Heart right ventricle (tissue), 16 donors: ENCODE data around the gene MRPL28. TPM values are rescaled to one million over a fixed set of nuclear protein-coding genes. Genes with fewer than 3 reads are reported as not detected.

Source experiments
- ATAC-seq, 8 donors: fragments of 200-7000 bp; cut with Tn5 transposase; one replicate each; pipeline ENCODE4 v1.9.1; 2020; ENCODE audit warnings: mild to moderate bottlenecking in 8 of 8, moderate library complexity in 8 of 8, moderate number of reproducible peaks in 1 of 8
- DNase-seq, 2 donors: peaks; one replicate each; pipeline ENCODE4 v3.0.0-alpha.2; 2020
- H3K27ac ChIP-seq, 10 donors: fragments of 200-600 bp; sonication (generic) in 2 of 10; one replicate each; pipeline versions ENCODE4 v1.5.0 to v1.8.0; 2020 to 2022; ENCODE audit warnings: mild to moderate bottlenecking in 3 of 10
- H3K27me3 ChIP-seq, 7 donors: fragments of 200-600 bp; one replicate each; pipeline ENCODE4 v1.8.0; 2021 to 2022; ENCODE audit warnings: mild to moderate bottlenecking in 2 of 7
- H3K36me3 ChIP-seq, 9 donors: fragments of 200-600 bp; sonication (generic) in 1 of 9; one replicate each; pipeline versions ENCODE4 v1.5.0 to v1.8.0; 2020 to 2022; ENCODE audit warnings: mild to moderate bottlenecking in 2 of 9
- H3K4me1 ChIP-seq, 9 donors: fragments of 200-600 bp; sonication (generic) in 1 of 9; one replicate each; pipeline versions ENCODE4 v1.5.0 to v1.8.0; 2020 to 2022; ENCODE audit warnings: mild to moderate bottlenecking in 4 of 9
- H3K4me3 ChIP-seq, 10 donors: fragments of 200-600 bp; sonication (generic) in 2 of 10; one replicate each; pipeline versions ENCODE4 v1.5.0 to v1.8.0; 2020 to 2022; ENCODE audit warnings: mild to moderate bottlenecking in 7 of 10, moderate library complexity in 2 of 10
- H3K9me3 ChIP-seq, 11 donors: fragments of 200-600 bp in 10 of 11; sonication (generic) in 2 of 11; one replicate each; pipeline versions ENCODE4 v1.5.0 to v1.8.0; 2013 to 2022; ENCODE audit warnings: mild to moderate bottlenecking in 2 of 11, control low read depth in 1 of 11, moderate library complexity in 1 of 11
- WGBS, 2 donors: extraction: QIAGEN DNeasy Blood & Tissue Kit; methylation state at CpG; one replicate each; pipeline ENCODE4 v1.1.7; 2013; ENCODE audit warnings: inconsistent platforms in 1 of 2; 5-methylcytosine and 5-hydroxymethylcytosine counted together
- intact Hi-C, 10 donors: fragments of 100-400 bp; cut with DNase I; formaldehyde crosslinking; loops; one replicate each; pipeline versions ENCODE4 v1.11.1 to v1.14.2; 2022
- polyA plus RNA-seq, 2 donors: library from polyadenylated mRNA; stranded (reverse); fragments of 200-250 nt; gene quantifications; one replicate each; pipeline ENCODE4 v1.2.3, GENCODE V29; 2013
- total RNA-seq, 10 donors: library from RNA; stranded (reverse); fragmentation: NEBNext Ultra II Directional in 3 of 10; extraction: Animal tissue kit (Norgen Biotek cat#: 25700) in 3 of 10; gene quantifications; one replicate each; pipeline versions ENCODE4 v1.2.1 to v1.2.4, GENCODE V29; 2021 to 2023
- TF ChIP-seq, protein P1 (sequence below), 9 donors: fragments of 200-600 bp; sonication (generic) in 2 of 9; IDR thresholded peaks; one replicate each; pipeline versions ENCODE4 v1.5.0 to v1.8.0; 2021 to 2022; ENCODE audit warnings: antibody characterized with exemption in 9 of 9, mild to moderate bottlenecking in 5 of 9, moderate library complexity in 1 of 9
- donor health status: Arrhythmogenic right ventricular cardiomyopathy.
- donor health status: ischemic (EF 13 %, LVEDD 7.1; RV severe dilation, severe dysfunction).
- donor health status: healthy with polysubstance abuse.
- donor health status: DM: no; HTN: yes; CAD: no.
- donor health status: DM: no; HTN: no; CAD: no.
- donor health status: ischemic (EF 25% LVEDD 6.9; RV normal size, moderate dysfunction).
- donor health status: ischemic (EF 25% LVEDD 5.7; RV mildly dilated, moderate dysfunction).
- donor health status: healthy.
- donor health status: DM: yes; HTN: yes; CAD: no.
- donor health status: Ischemic cardiomyopathy.
- donor health status: ischemic (EF 35%, LVEDD 5.7; RV mildly dilated, moderate dysfunction).
- donor health status: nonischemic (EF 11% LVEDD 7.7; RV severe dilation, severe dysfunction).
- donor health status: DM: yes; HTN: yes; CAD: no.
- donor health status: PGD.
- donor health status: ischemic (EF 29% LVEDD 5.4; RV normal size, mild dysfunction).
- donor health status: nonischemic (EF 23%, LVEDD 6.1; RV moderate dilation, normal function).

The MRPL28 gene
- total and polyA plus RNA-seq, 12 donors, result 64.9 to 169 (median 75.8) TPM

GRCh38 chr16:381012-381788, 10.9 kb upstream of the MRPL28 start:
- H3K9me3 ChIP-seq, result no peaks in the 10 kb centered on the region
- DNase-seq (peak in 1 of 2 donors; percentile 54), ATAC-seq (peak; percentile 16 to 48 (median 32))
- no peaks in the 10 kb centered on the region for H3K27me3 ChIP-seq
- H3K4me3 ChIP-seq, result peak overlapping the region; percentile 53 to 99 (median 91)
- peaks cover 0 to 52% (median 35%) of the 10 kb centered on the region in 9 donors for H3K4me1 ChIP-seq
- TF ChIP-seq, protein P1, sequence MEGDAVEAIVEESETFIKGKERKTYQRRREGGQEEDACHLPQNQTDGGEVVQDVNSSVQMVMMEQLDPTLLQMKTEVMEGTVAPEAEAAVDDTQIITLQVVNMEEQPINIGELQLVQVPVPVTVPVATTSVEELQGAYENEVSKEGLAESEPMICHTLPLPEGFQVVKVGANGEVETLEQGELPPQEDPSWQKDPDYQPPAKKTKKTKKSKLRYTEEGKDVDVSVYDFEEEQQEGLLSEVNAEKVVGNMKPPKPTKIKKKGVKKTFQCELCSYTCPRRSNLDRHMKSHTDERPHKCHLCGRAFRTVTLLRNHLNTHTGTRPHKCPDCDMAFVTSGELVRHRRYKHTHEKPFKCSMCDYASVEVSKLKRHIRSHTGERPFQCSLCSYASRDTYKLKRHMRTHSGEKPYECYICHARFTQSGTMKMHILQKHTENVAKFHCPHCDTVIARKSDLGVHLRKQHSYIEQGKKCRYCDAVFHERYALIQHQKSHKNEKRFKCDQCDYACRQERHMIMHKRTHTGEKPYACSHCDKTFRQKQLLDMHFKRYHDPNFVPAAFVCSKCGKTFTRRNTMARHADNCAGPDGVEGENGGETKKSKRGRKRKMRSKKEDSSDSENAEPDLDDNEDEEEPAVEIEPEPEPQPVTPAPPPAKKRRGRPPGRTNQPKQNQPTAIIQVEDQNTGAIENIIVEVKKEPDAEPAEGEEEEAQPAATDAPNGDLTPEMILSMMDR (IDR thresholded peaks at IDR 0.05), result no peak
- peak overlapping the region; percentile 35 to 90 (median 79) for H3K27ac ChIP-seq
- peaks cover 0 to 17% (median 5%) of the 10 kb centered on the region in 9 donors for H3K36me3 ChIP-seq
- WGBS, 2 donors, result 0 to 1% methylated on average over 58 to 72 of the region's 73 CpGs
- intact Hi-C loops, result no loop called here

- no peaks in the 10 kb centered on the region for H3K9me3 ChIP-seq
- TF ChIP-seq, protein P1 (IDR thresholded peaks at IDR 0.05), result no peak
- peaks cover 0 to 52% (median 35%) of the 10 kb centered on the region in 9 donors for H3K4me1 ChIP-seq
- no peak for DNase-seq
- intact Hi-C loops, result no loop called here
- H3K27me3 ChIP-seq, result no peaks in the 10 kb centered on the region
- peak overlapping the region in 8 of 10 donors; percentile 63 to 90 (median 80) for H3K27ac ChIP-seq
- ATAC-seq, result peak in 7 of 8 donors; percentile 7 to 44 (median 27)
- peaks cover 0 to 22% (median 10%) of the 10 kb centered on the region in 9 donors for H3K36me3 ChIP-seq
- 6 to 11% methylated on average over 12 of the region's 12 CpGs for WGBS, 2 donors
- peak overlapping the region; percentile 53 to 99 (median 91) for H3K4me3 ChIP-seq
Measured at GRCh38 chr16:380762-381011, 10.3 kb upstream of the MRPL28 start.

DNA sequence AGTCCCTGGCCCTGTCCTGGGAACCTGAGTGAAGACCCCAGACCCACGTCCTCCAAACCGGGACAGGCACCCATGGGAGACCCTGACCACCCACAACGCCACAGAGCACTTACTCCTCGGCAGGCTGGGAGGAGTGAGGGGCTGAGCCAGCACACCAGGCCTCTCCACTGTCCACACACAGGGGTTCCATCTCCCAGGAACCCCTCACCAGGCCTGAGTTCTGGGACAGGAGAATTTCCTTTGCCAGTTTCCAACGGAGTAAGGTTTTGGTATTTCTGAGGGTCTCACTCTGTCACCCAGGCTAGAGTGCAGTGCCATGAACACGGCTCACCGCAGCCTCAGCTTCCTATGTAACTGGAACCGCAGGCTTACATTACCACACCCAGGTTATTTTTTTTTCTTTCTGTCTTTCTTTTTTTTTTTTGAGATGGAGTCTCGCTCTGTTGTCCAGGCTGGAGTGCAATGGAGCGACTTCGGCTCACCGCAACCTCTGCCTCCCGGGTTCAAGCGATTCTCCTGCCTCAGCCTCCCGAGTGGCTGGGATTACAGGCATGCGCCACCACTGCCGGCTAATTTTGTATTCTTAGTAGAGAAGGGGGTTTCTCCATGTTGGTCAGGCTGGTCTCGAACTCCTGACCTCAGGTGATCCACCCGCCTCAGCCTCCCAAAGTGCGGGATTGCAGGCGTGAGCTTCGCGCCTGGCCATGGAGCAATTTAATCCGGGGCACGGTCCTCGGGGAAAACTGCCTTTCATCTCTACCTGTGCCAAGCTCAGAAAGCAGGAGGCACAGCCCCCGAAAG, 9.8 kb upstream of the MRPL28 start:
- H3K4me1 ChIP-seq, result peaks cover 0 to 52% (median 35%) of the 10 kb centered on the region in 9 donors
- H3K9me3 ChIP-seq, result no peaks in the 10 kb centered on the region
- DNase-seq (no peak), ATAC-seq (no peak)
- peak overlapping the region in 9 of 10 donors; percentile 63 to 99 (median 92) for H3K4me3 ChIP-seq
- no peaks in the 10 kb centered on the region for H3K27me3 ChIP-seq
- intact Hi-C loops, result no loop called here
- TF ChIP-seq, protein P1 (IDR thresholded peaks at IDR 0.05), result no peak
- H3K27ac ChIP-seq, result peak overlapping the region in 4 of 10 donors; percentile 63 to 90 (median 79)
- 80 to 88% methylated on average over 27 of the region's 27 CpGs for WGBS, 2 donors
- H3K36me3 ChIP-seq, result peaks cover 0 to 27% (median 13%) of the 10 kb centered on the region in 9 donors

- ATAC-seq (no peak), DNase-seq (no peak)
- Histone ChIP-seq H3K9me3 (no peaks in the 10 kb centered on the region), H3K36me3 (peaks cover 0 to 35% (median 21%) of the 10 kb centered on the region in 9 donors), H3K4me1 (peaks cover 0 to 45% (median 32%) of the 10 kb centered on the region in 9 donors), H3K27ac (peak overlapping the region in 1 of 10 donors; percentile 53), H3K4me3 (no peak overlapping the region), H3K27me3 (no peaks in the 10 kb centered on the region)
- WGBS, 2 donors, result 88 to 90% methylated on average over 16 of the region's 16 CpGs
- intact Hi-C loops, result no loop called here
- TF ChIP-seq, protein P1 (IDR thresholded peaks at IDR 0.05), result no peak
Measured at GRCh38 chr16:379183-379960, 9.0 kb upstream of the MRPL28 start.
